Ishikawa (cell line): ENCODE results near the gene DNAH6.

Experiments
- CEBPB ChIP-seq: IDR thresholded peaks from 2 replicates; pipeline ENCODE4 v1.6.1; 2012
- CREB1 ChIP-seq: IDR thresholded peaks from 2 replicates; pipeline ENCODE4 v1.6.1; 2012; ENCODE audit warnings: low read depth
- EGR1 ChIP-seq: IDR thresholded peaks from 2 replicates; pipeline ENCODE4 v1.6.1; 2012
- EP300 ChIP-seq: IDR thresholded peaks from 2 replicates; pipeline ENCODE4 v1.6.1; 2012; ENCODE audit warnings: borderline replicate concordance
- FOXM1 ChIP-seq: IDR thresholded peaks from 2 replicates; pipeline ENCODE4 v1.6.1; 2012; ENCODE audit warnings: low read depth, borderline replicate concordance
- MAX ChIP-seq: IDR thresholded peaks from 2 replicates; pipeline ENCODE4 v1.6.1; 2012
- NFIC ChIP-seq: IDR thresholded peaks from 2 replicates; pipeline ENCODE4 v1.6.1; 2012
- RAD21 ChIP-seq: IDR thresholded peaks from 2 replicates; pipeline ENCODE4 v1.6.1; 2012; ENCODE audit warnings: low read depth
- REST ChIP-seq: IDR thresholded peaks from 2 replicates; pipeline ENCODE4 v1.6.1; 2012; ENCODE audit warnings: low read depth, mild to moderate bottlenecking
- TAF1 ChIP-seq: IDR thresholded peaks from 2 replicates; pipeline ENCODE4 v1.6.1; 2012; ENCODE audit warnings: low read depth, mild to moderate bottlenecking
- TCF12 ChIP-seq: IDR thresholded peaks from 2 replicates; pipeline ENCODE4 v1.6.1; 2012; ENCODE audit warnings: low read depth
- TEAD4 ChIP-seq: IDR thresholded peaks from 2 replicates; pipeline ENCODE4 v1.6.1; 2012
- USF1 ChIP-seq: IDR thresholded peaks from 2 replicates; pipeline ENCODE4 v1.6.1; 2012
- YY1 ChIP-seq: IDR thresholded peaks from 2 replicates; pipeline ENCODE4 v1.6.1; 2012; ENCODE audit warnings: low read depth
- ZBTB7A ChIP-seq: IDR thresholded peaks from 2 replicates; pipeline ENCODE4 v1.6.1; 2012; ENCODE audit warnings: low read depth

DNAH6 gene

GRCh38 chr2:84805250-84805958 is 289.1 kb downstream of the DNAH6 start:
- TF ChIP-seq CEBPB (no peak), FOXM1 (no peak), USF1 (no peak), NFIC (no peak), RAD21 (no peak), TEAD4 (no peak), EP300 (no peak), TAF1 (no peak), ZBTB7A (no peak), YY1 (no peak), CREB1 (no peak), TCF12 (no peak), EGR1 (no peak)

GRCh38 chr2:84807063-84807485 is 290.8 kb downstream of the DNAH6 start:
- TF ChIP-seq TEAD4 = peak; percentile 29; the same call in 1 of the 2 replicates
- TF ChIP-seq NFIC = peak; percentile 72
- no peak for TF ChIP-seq REST

GRCh38 chr2:84808279-84808678 is 292.0 kb downstream of the DNAH6 start:
- TF ChIP-seq YY1 (no peak), USF1 (no peak), EP300 (no peak), REST (no peak), CEBPB (no peak), NFIC (no peak), TEAD4 (no peak), CREB1 (no peak), MAX (no peak), RAD21 (no peak), FOXM1 (no peak), EGR1 (no peak), TCF12 (no peak), TAF1 (no peak), ZBTB7A (no peak)

GRCh38 chr2:84811839-84812431 is 295.6 kb downstream of the DNAH6 start:
- TF ChIP-seq NFIC = no peak
- TF ChIP-seq REST = peak; percentile 47; the same call in 1 of the 2 replicates

- no peak for TF ChIP-seq NFIC
- TF ChIP-seq TEAD4 = no peak
- no peak for TF ChIP-seq YY1
- TF ChIP-seq EP300 = no peak
- TF ChIP-seq MAX = no peak
- no peak for TF ChIP-seq RAD21
- no peak for TF ChIP-seq CEBPB
- no peak for TF ChIP-seq EGR1
- TF ChIP-seq REST = no peak
- TF ChIP-seq FOXM1 = no peak
- TF ChIP-seq CREB1 = no peak
- TF ChIP-seq ZBTB7A = no peak
- no peak for TF ChIP-seq TAF1
- TF ChIP-seq TCF12 = no peak
- TF ChIP-seq USF1 = no peak
These were observed 298.8 kb downstream of the DNAH6 start for GRCh38 chr2:84815146-84815545.
